HG02610 (cell line): Measurements from ENCODE around the gene ACOT7.
"Not testable (repeated sequence)": the region's sequence is repeated elsewhere in the genome, so short reads cannot be mapped to it uniquely, and the experiment has no call there.

Experiments
- ATAC-seq: cut with Tn5 transposase; IDR thresholded peaks from one replicate; pipeline ENCODE4 v1.9.1; 2021; ENCODE audit warnings: mild to moderate bottlenecking, moderate library complexity; ENCODE audit not compliant: unreplicated experiment

The ACOT7 gene

GRCh38 chr1:6317098-6317760, 76.3 kb downstream of the ACOT7 start:
- no peak for ATAC-seq

DNA sequence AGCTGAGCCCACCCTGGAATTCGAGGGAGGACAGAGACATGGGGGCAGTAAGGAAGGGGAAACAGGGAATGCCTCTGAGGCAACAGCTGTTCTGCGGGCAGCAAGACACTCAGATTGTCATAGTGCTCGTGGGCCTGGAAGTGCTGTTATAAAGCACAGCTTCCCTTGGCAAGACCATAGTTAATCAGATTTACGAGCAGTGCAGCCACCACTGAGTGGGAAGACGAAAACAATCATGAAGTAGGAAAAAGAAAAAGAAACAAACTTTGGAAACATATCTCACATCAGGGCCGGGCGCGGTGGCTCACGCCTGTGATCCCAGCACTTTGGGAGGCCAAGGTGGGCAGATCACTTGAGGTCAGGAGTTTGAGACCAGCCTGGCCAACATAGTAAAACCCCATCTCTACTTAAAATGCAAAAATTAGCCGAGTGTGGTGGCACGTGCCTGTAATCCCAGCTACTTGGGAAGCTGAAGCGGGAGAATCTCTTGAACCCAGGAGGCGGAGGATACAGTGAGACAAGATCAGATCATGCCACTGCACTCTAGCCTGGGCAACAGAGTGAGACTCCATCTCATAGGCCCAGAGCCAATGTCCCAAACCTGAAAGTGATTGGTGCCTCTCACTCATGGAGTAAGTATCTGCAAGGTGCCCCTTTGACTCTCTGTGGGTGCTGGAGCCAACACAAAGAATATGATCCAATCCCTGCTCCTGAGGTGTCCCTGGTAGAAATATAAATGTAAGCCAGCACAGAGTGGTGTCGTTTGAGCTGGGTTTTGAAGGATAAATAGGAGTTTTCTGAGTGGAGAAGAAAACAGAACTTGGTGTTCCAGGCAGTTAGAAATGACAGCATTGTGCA, 77.1 kb downstream of the ACOT7 start:
- ATAC-seq: no peak

DNA sequence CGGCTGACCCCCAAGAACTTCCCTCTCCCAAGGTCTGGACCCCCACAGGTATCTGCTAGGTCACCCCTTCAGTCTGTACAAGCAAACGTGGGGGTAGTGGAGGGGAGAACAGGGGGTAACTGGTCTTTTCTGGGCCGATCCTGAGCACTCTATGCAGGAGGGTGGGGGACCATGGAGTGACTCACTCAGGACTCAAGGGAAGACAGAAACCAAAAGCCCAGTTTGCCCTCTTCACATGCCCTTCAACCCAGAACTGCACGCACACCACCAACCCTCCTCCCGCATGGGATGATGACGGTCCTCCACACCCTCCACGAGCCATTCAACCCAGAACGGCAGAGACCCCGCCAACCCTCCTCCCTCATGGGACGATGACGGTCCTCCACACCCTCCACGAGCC, 79.1 kb downstream of the ACOT7 start:
- ATAC-seq: no peak

GRCh38 chr1:6313393-6314200, 80.0 kb downstream of the ACOT7 start:
- ATAC-seq: no peak

DNA sequence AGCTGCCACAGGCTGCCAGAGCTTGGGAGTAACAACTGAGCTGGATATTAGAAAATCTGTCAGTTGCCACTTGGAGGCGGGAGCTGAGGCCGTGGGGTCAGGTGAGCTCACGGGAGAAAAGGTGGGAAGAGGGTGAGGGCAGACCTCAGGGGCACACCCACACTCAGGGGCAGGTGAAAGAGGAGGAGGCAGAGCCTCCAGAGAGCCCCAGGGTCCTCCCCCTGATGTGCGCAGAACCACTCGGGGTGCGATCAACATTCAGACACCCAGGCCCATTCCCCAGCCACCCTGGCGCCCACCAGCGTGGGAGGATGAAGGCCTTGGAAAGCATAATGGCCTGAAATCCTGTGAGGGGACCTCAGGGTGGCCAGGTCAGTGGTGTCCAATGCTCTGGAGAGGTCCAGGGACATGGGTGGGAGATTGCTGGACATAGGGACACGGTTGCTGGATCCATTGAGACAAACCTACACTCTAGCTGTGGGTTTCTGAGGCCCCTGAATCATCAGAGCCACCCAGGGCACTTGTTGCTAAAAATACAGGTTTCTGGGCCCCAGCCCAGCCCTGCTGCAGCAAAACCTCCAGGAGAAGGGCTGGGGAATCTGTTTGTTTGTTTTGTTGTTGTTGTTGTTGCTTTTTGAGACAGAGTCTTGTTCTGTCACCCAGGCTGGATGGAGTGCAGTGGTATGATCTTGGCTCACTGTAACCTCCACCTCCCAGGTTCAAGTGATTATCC, 83.3 kb downstream of the ACOT7 start:
- no peak for ATAC-seq

GRCh38 chr1:6309564-6309963, 84.0 kb downstream of the ACOT7 start:
- ATAC-seq: no peak

GRCh38 chr1:6308449-6308848, 85.1 kb downstream of the ACOT7 start:
- ATAC-seq: no peak

DNA sequence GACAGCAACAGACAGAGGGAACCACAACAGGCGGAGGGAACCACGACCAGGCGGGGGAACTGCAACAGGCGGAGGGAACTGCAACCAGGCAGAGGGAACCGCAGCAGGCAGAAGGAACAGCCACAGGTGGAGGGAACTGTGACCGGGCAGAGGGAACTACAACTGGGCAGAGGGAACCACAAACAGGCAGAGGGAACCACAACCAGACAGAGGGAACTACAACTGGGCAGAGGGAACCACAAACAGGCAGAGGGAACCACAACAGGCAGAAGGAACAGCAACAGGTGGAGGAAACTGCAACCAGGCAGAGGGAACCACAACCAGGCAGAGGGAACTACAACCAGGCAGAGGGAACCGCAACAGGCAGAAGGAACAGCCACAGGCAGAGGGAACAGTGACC, 85.9 kb downstream of the ACOT7 start:
- not testable (repeated sequence) for ATAC-seq

GRCh38 chr1:6307099-6307498, 86.5 kb downstream of the ACOT7 start:
- no peak for ATAC-seq

- ATAC-seq: no peak
These were observed 90.1 kb downstream of the ACOT7 start for GRCh38 chr1:6303397-6304012.

DNA sequence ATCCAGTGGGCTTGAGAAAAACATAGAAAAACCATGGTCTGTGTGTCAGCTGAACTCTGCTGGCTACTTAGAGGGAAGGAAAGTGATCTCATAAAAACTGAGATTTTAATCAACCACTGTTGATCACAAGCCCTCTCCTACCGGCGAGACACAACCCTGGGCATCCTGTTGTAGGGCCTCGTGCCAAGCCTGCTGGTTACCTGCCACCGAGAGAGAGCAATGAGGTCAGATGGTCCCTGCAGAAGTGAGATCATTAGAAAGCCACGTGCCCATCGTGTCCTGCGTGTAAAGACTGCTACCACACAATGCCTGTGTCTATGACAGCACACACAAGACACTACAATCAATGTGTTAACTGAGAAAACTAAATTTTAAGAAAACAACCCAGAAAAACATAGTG, 91.0 kb downstream of the ACOT7 start:
- ATAC-seq: no peak

GRCh38 chr1:6301526-6301925, 92.0 kb downstream of the ACOT7 start:
- no peak for ATAC-seq

GRCh38 chr1:6300342-6301048, 93.1 kb downstream of the ACOT7 start:
- no peak for ATAC-seq

DNA sequence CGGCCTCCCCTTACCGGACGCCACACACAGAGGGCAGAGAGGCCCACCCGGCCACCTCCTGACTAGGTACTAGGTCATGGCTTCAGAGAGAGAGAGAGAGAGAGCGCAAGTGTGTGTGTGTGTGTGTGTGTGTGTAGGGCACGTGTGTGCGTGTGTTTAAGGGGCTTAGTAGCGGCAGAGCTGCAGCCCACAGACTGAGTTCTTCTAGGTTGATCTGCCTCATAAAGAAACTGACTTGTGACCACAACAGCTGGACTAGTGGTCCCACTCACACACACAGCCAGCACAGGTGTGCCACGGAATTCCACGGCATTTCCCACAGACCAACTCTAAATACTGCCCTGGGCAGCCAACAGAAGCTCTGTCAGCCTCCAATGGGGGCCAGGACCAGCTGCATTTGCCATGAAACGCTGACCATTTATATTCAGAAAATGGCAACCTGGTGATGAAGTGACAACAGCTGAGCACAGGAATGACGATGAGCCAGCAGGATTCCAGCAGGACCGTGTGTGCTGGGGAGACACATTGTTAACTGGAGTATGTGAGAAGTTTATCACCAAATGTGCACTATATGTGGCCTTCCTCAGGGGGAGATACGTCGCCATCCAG, 93.9 kb downstream of the ACOT7 start:
- ATAC-seq: no peak

DNA sequence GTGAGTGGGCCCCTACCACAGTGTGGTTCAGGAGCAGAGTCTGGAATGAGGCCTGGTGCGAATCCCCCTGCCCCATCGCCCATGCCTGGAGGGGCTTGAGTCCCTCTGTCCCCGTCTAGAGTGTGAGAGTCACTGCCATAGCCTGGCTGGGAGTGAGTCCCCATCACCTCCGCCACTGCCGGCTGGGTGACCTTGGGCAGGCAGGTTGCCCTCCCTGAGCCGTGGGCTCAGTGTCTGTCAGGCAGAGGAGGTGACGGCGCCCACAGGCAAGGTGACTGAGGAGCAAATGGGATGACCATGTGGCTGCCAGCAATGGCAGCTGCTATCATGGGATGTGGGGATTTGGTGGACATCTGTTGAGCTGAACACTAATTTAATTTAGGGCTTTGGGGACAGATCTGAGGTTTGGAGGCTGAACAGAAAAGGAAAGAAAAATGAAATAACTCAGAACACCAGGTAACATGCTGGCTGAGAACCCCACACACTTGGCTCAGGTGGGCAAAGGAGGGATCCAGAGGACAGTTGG, 94.6 kb downstream of the ACOT7 start:
- no peak for ATAC-seq

- no peak for ATAC-seq
These were observed 95.0 kb downstream of the ACOT7 start for GRCh38 chr1:6298530-6298929.

DNA sequence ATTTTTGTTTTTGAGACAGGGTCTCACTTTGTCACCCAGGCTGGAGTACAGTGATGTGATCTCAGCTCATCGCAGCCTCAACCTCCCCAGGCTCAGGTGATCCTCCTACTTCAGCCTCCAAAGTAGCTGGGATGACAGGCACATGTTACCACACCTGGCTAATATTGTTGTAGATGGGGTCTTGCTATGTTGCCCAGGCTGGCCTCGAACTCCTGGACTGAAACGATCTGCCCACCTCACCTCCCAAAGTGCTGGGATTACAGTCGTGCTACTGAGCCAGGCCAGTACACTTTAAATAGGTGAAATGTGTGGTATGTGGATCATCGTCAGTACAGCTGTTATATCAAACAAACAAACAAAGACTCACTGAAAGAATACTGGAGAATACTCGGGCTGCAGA, 97.7 kb downstream of the ACOT7 start:
- ATAC-seq: no peak

GRCh38 chr1:6294890-6295556, 98.5 kb downstream of the ACOT7 start:
- no peak for ATAC-seq
